COLO668 (cell line): ENCODE data around the gene CDC42BPA.
A peak's percentile ranks its signal among the peaks of the same experiment; 100 is the strongest.

Source experiments
- DNase-seq: peaks from one replicate; lab custom pipeline; 2025; ENCODE audit not compliant: unreplicated experiment; lab: John Stamatoyannopoulos, UW

Gene CDC42BPA

DNA sequence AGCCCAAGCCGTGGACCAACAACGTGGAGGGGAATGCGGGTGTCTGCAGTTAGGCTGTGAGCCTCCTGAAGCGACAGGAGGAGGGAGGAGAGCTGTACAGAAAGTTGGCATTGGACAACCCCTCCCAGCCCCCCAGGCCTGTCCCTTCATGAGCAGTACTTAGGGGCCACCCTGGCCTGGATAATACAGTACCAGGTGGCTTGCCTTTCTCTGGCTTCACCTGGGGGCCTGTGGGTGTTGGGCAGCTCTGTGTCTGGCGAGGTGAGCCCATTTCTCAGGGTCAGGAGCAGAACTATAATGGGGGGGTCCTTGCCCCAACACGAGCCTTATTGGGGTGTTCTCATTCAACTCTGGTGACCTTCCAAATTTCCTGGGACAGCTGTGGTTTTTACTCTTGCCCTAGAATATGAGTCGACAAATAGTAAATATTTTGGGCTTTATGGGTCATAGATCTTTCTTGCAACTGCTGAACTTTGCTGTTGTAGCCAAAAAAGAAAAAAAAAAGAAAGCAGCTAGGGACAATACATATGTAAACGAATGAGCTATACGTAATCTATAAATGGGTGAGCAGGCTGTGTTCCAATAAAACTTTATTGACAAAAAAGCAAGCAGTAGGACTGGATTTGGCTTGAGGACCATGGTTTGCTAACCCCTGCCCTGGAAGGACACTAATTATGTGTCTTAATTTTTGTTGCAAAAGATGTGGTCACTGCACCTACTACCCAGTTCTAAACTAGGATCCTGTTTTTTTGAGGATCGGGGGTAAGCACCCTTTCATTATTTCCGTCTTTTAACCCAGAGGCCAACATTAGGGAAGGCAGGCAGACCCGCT lies 366.8 kb downstream of the CDC42BPA start:
- no peak for DNase-seq

DNA sequence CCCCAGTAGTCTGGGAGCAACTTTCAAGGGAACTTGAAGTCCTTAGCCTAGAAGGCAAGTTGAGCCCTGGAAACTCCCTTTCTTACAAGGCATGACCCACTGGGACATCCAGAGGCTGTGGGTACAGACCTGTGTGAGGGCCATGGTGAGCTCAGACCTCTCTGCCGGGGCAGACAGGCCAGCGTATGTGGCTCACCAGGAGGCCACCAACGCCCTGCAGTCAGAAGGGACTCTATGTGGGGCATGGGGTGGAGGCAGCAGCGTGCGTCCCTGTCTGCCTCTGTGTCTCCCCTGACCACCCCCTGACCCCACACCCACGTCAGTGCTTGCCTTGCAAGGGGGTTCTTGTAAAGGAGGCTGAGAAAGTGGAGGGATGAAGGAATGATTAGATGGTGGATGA lies 367.4 kb downstream of the CDC42BPA start:
- DNase-seq: no peak

DNA sequence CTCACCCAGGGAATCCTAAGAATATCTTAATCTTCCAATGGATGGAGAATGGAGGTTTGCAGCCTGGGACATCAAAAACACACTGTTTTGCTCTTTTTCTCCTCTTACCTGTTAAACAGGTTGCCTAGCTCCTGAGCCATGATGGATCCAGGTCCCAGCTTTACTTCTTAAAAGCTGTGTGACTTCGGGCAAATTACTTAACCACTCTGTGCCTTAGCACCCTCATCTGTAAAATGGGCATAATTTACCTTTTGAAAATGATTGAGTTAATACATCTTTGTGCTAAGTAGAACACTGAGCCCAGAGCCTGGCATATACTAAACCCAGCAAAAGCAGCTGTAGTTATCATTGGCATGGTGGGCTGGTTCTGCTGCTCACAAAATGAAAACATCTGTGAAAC lies 368.0 kb downstream of the CDC42BPA start:
- no peak for DNase-seq

DNA sequence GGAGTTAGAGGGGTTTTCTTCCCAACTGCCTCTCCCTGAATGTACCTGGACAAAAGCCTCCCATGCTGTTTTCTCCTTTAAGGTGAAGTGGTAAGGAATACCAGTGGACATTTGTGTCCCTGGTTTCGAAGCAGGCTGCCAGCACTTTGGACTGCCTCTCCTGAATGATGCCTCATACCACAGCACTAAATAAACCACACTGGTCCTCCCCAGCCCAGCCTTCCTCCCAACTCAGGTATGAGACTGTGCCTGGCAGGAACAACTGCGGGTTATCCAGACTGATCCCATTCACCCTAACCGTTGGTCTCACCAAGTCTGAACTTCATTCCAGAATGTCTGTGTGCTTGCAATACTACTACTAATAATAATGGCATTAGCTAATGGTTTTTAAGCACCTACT lies 368.9 kb downstream of the CDC42BPA start:
- DNase-seq: no peak

DNA sequence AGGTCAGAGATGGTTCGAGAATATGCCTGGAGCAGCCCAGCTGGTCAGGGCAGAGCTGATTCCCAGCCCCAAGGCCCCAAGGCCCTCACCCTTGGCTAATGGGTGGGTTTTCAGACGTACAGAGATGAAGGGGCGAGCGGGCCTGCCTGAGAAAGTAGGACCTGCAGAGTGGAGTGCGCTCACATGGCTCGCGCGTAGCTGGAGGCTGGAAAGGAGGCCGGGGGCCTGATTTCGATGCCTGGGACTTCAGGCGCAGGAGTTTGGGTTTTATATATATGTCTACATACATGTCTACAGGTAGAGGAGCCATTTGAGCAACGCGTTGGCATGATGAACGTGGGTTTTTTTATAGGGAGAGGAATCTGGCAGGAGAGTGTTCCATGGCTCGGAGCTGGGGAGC lies 369.3 kb downstream of the CDC42BPA start:
- no peak for DNase-seq

DNA sequence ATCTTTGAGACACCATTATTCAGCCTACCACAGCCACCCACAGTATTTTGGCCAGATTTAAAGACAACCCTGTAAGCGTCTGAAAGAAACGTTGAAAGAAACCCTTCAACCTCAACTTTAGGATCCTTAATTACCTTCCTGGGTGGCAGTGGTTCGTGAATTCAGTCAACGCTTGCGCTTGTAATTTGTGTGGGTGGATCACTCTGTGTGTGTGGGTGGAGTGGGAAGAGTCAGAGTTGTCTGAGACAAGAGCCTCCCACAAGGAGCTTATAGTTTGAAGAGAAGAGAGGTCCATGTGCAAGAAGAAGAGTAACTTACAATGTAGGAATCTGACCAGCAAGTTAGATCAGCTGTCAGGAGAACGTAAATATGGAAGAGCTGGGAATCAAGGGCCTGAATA lies 369.8 kb downstream of the CDC42BPA start:
- no peak for DNase-seq

DNA sequence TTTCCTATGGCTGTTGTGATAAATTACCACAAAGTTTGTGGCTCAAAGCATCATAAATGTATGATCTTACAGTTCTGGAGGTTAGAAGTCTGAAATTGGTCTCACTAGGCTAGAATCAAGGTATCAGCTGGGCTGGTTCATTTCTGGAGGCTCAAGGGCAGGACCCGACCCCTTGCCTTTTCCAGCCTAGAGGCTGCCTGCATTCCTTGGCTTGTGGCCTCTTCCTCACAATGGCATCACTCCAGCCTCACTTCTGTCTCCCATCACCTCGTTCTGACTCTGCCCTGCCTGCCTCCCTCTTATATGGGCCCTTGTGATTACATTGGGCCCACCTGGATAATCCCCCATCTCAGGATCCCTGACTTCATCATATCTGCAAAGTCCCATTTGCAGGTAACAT lies 370.2 kb downstream of the CDC42BPA start:
- no peak for DNase-seq

DNA sequence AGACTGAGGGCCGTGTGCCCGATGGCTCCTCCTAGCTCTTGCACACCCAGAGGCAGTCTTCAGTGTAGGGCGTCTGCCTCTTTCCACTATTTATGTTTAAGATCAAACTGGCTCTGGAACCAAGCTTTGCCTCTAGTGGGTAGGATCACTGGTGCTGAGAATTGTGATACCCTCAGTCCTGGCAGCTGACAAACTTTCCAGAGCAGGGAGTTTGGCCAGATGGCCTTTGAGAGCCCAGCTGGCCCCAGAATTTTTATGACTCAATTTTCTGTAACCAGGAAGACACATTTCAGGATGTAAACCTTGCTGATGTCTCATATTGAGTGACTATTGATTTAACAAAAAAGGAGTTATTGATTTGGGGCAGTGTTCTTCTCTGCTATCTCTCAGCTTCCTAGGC lies 371.5 kb downstream of the CDC42BPA start:
- DNase-seq: peak; percentile 72

DNA sequence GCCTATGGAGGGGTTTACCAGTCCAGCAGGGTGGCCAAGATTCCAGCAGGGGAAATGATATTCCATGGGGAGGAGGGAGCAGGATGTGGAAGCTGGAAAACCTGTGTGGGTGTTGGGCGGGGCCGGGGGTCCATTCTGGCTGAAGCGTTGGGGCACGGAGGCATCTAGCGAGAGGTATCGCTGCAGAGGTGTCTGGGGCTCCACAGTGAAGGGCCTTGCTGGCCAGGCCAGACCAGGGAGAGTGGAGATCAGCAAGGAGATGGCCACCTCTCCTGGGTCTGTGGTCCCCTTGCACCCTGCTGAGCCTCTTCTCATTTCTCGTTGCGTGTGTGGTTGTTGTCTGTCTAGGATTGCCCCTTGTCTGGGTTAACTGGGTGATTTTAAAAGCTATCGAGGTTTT lies 372.0 kb downstream of the CDC42BPA start:
- peak; percentile 47 for DNase-seq

DNA sequence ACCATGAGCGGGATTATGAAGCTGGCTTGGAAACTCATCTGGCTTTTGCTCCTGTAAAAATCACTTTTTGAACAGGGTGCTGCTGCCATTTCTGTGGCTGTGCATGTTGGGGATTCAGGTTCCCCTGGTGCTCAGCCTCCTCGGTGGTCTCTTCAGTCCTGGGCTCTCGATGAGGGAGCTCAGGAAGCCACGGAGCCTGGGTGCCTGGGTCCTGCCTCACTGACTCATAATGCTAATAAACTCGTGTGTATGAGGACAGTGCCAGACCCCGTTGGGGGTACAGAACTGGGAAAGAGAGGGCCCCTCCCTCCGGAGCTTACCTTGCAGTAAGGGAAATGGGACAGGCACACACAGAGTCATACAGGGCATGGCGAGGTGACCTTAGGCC lies 372.4 kb downstream of the CDC42BPA start:
- peak; percentile 44 for DNase-seq

DNA sequence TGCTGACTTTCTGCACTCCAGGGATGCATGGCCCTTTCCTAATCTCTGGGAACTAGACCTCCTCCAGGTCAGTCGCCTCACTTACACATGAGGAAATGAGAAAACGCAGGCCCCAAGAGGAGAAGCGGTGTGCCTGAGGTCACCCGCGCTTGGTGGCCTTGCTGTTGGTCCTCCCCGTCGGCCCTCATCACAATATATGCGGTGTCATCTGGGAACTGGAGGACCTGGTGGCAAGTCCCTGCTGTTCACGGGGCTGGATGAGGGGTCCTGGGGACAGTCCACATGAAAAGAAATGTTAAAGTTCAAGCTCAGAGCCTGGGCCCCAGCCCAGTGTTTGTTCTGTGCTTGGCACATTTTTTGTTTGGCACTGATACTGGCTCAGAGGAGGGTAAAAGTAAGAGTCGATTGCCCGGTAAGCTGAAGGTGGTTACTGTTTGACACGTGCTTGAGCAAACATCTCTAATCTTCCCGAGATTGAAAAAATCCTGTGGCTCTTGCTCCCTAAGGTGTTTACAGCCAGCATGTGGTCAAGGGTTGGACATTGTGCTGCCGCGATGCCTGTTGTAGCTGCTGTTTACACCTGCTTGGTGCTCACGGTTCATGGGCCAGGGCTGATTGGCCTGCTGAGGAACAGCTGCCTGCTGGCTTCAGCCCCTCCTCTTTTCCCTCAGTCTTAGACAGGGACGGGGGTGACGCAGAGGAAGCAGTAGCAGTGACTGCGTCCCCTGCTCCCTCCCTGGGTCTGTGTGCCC lies 373.0 kb downstream of the CDC42BPA start:
- DNase-seq: peak; percentile 89

DNA sequence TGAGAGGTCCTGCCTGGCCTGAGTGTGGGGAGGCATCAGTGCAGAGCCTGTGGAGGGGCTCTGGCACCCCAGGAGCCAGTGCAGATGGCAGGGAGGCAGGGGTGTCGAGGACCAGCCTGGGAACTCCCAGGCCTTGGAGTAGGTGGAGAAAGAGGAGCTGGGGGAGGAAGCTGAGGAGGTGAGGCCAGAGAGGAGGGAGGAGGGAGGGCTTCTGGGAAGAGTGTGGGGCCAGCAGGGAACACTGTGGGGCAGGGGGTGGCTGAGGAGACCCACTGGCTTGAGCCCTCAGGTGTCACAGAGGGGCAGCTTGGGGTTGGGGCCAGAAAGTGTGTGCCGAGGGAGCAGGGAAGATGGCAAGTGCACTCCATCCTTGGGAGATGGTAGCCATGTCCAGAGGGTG lies 374.4 kb downstream of the CDC42BPA start:
- DNase-seq: no peak

DNA sequence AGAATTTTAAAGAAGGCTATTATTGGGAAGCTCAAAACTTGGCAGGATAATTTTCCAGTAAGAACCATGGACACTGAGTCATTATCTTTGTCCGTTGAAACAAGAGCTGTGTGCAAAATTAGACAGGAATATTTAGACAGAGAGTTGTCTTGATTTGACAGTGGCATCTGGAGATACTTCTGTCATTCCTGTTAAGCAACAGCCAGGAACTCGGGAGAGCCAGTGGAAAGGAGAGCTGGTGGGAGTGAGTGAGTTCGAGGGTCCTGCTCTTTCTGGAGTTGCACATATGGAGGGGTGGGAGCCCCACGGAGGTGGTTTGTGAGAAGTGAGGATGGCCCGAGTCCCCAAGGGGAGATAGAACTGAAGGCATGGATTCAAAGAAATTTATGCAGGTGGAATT lies 375.1 kb downstream of the CDC42BPA start:
- DNase-seq: no peak

DNA sequence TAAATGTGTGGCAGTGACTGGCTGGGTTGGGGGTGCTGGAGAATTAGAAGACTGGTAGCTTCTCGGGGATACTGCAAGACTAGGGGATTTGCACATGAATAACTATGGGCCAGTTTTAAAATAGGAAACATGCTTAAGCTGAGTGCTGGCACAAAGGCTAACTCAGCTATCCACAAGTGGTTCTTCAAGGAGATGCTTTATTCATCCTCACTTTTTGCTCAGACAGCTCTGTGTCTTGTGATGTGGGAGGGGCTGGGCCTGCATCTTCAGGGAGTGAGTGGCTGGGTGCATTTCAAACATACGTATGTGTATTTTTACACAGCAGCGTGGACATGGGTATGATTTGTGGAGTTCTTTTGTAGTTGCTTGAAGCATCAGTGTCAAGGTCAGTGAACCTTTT lies 375.9 kb downstream of the CDC42BPA start:
- no peak for DNase-seq

DNA sequence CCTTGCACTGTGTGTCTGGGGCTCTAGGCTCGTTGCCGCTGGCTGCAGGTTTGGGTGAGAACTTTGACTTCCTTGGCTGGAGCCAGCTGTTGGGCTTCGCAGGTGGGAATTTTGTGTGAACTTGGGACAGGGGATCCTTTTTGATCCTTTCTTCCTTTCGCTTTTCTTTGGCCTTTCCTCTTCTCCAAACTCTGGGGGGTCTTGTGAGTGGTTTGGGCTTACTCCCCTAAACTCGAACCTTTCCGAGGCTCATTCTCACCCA lies 377.6 kb downstream of the CDC42BPA start:
- no peak for DNase-seq

DNA sequence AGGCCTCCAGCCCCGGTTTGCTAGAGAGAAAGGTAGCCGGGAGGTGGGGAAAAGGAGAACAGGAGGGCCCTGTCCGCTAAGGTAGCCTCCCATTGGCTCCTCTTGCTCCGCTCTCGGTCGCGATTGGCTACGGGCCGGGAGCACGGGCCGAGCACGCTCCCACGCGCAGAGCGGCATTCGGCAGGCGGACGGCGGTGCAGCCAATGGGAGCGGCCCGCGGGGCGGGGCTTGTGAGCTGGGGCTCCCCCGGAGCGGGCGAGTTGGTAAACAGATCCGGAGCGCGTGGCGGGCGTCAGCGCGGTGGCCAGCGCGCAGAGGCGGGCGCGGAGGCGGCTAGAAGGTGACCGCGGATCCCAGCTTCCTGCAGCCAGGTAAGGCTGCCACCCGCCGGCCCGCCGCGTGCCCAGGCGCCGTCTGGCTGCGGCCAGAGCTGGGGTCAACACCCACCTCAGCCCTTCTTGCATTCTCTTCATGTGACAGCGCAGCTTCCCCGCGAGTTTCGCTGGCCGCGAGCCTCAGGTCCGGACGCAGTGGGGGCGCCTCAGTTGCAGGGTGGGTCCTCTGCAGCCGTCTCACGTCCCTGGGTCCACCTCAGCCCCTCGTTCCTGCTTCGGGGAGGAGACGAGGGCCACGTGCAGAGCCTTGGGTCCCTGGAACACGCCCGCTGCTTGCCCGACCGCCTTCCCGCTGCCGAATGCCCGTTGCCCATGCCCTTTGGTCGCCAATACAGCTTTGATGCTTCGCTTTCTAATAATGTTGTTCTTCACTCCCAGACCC lies 378.1 kb downstream of the CDC42BPA start, which contains the start of gene COQ8A:
Gene COQ8A (plus strand): TSS at position 266 of the 777 bp plus-strand sequence. CDS start 21,092 bp downstream, outside the sequence.
- DNase-seq: peak; percentile 100
